HepG2 (cell line): ENCODE results near the gene TGIF1. TPM values are rescaled to one million over a fixed set of nuclear protein-coding genes. Genes with fewer than 3 reads are reported as not detected.

ENCODE experiments used
- ARHGAP35 ChIP-seq: sonication (generic); formaldehyde crosslinking; IDR thresholded peaks from 2 replicates; pipeline ENCODE4 v1.9.0; 2022; ENCODE audit warnings: mild to moderate bottlenecking, inconsistent platforms, moderate library complexity, missing genetic modification reagents, borderline replicate concordance
- CBX5 ChIP-seq: sonication (generic); formaldehyde crosslinking; IDR thresholded peaks from 2 replicates; pipeline ENCODE4 v1.4.0; 2020; ENCODE audit warnings: missing genetic modification reagents, borderline replicate concordance
- DMAP1 ChIP-seq: IDR thresholded peaks from 2 replicates; pipeline ENCODE4 v1.6.1; 2016
- IKZF1 ChIP-seq: fragments of 450-650 bp; IDR thresholded peaks from 2 replicates; pipeline ENCODE4 v1.7.1; 2016
- IRX3 ChIP-seq: sonication (generic); formaldehyde crosslinking; IDR thresholded peaks from 2 replicates; pipeline ENCODE4 v1.8.1; 2023; ENCODE audit warnings: mild to moderate bottlenecking, low read depth, missing genetic modification reagents, borderline replicate concordance
- NFE2L2 ChIP-seq: fragments of 150-350 bp; IDR thresholded peaks from 2 replicates; pipeline ENCODE4 v1.6.1; 2014; ENCODE audit warnings: low read length
- NFYC ChIP-seq: IDR thresholded peaks from 2 replicates; pipeline ENCODE4 v1.6.1; 2016; ENCODE audit warnings: missing genetic modification reagents, missing compliant biosample characterization
- NR3C1 ChIP-seq: sonication (generic); formaldehyde crosslinking; IDR thresholded peaks from 2 replicates; pipeline ENCODE4 v1.4.0; 2020; ENCODE audit warnings: missing genetic modification reagents
- POGZ ChIP-seq: sonication (generic); formaldehyde crosslinking; IDR thresholded peaks from 2 replicates; pipeline ENCODE4 v1.4.0; 2020; ENCODE audit warnings: mild to moderate bottlenecking, missing genetic modification reagents
- POLR2AphosphoS5 ChIP-seq: IDR thresholded peaks from 2 replicates; pipeline ENCODE4 v1.6.1; 2012; ENCODE audit warnings: low read depth, low read length
- RFXANK ChIP-seq: IDR thresholded peaks from 2 replicates; pipeline ENCODE4 v1.6.1; 2016
- SALL1 ChIP-seq: sonication (generic); formaldehyde crosslinking; IDR thresholded peaks from 2 replicates; pipeline ENCODE4 v1.8.0; 2022; ENCODE audit warnings: mild to moderate bottlenecking, missing genetic modification reagents
- ZNF230 ChIP-seq: sonication (generic); formaldehyde crosslinking; IDR thresholded peaks from 2 replicates; pipeline ENCODE4 v1.4.0; 2020; ENCODE audit warnings: mild to moderate bottlenecking, missing genetic modification reagents
- ZNF326 ChIP-seq: sonication (generic); formaldehyde crosslinking; IDR thresholded peaks from 2 replicates; pipeline ENCODE4 v1.4.0; 2020; ENCODE audit warnings: missing genetic modification reagents, borderline replicate concordance
- ZNF382 ChIP-seq: sonication (generic); formaldehyde crosslinking; IDR thresholded peaks from 2 replicates; pipeline ENCODE4 v1.5.0; 2020; ENCODE audit warnings: missing genetic modification reagents, mild to moderate bottlenecking, borderline replicate concordance
- ZNF44 ChIP-seq: sonication (generic); formaldehyde crosslinking; IDR thresholded peaks from 2 replicates; pipeline ENCODE4 v1.5.1; 2020; ENCODE audit warnings: mild to moderate bottlenecking, missing genetic modification reagents
- ZNF557 ChIP-seq: sonication (generic); formaldehyde crosslinking; IDR thresholded peaks from 2 replicates; pipeline ENCODE4 v1.4.0; 2020; ENCODE audit warnings: missing genetic modification reagents
- polyA plus RNA-seq, 8 experiments: library from polyadenylated mRNA; depleted of rRNA in 3 of 8; stranded (reverse) in 7 of 8; unstranded in 1 of 8; fragments of >200 nt; fragmentation: Illumina TruSeq in 4 of 8; extraction: Trizol in 4 of 8; gene quantifications; 2 replicates each; pipeline versions ENCODE4 v1.2.1 to v1.2.3, GENCODE V29; 2011 to 2016; ENCODE audit warnings: low read depth in 4 of 8, missing spikeins in 1 of 8, mixed read lengths in 1 of 8; ENCODE audit not compliant: insufficient read depth in 1 of 8
- total RNA-seq, 5 experiments: library from RNA; depleted of rRNA; stranded (reverse); fragments of >200 nt; fragmentation: Illumina TruSeq; extraction: Trizol; gene quantifications; 2 replicates each; pipeline ENCODE4 v1.2.3, GENCODE V29; 2016; ENCODE audit warnings: low read depth in 1 of 5
- TF ChIP-seq, protein P1 (sequence below), 2 experiments: sonication (generic) in 1 of 2; formaldehyde crosslinking in 1 of 2; IDR thresholded peaks; 2 replicates each; pipeline versions ENCODE4 v1.4.0 to v1.6.1; 2016 to 2020; ENCODE audit warnings: borderline replicate concordance in 1 of 2, low read depth in 1 of 2, mild to moderate bottlenecking in 1 of 2, missing genetic modification reagents in 1 of 2
- TF ChIP-seq, protein P2 (sequence below): sonication (generic); formaldehyde crosslinking; IDR thresholded peaks from 2 replicates; pipeline ENCODE4 v1.8.0; 2022; ENCODE audit warnings: mild to moderate bottlenecking, missing genetic modification reagents; ENCODE audit not compliant: insufficient replicate concordance
- TF ChIP-seq, protein P3 (sequence below): sonication (generic); formaldehyde crosslinking; IDR thresholded peaks from 2 replicates; pipeline ENCODE4 v1.5.0; 2020; ENCODE audit warnings: mild to moderate bottlenecking, missing genetic modification reagents, borderline replicate concordance

The TGIF1 gene
- total and polyA plus RNA-seq, 2 of the 13 experiments (the other 11 are each of a cell fraction or from before 2014, with no cell fraction given), result 50.0 to 76.1 TPM

DNA sequence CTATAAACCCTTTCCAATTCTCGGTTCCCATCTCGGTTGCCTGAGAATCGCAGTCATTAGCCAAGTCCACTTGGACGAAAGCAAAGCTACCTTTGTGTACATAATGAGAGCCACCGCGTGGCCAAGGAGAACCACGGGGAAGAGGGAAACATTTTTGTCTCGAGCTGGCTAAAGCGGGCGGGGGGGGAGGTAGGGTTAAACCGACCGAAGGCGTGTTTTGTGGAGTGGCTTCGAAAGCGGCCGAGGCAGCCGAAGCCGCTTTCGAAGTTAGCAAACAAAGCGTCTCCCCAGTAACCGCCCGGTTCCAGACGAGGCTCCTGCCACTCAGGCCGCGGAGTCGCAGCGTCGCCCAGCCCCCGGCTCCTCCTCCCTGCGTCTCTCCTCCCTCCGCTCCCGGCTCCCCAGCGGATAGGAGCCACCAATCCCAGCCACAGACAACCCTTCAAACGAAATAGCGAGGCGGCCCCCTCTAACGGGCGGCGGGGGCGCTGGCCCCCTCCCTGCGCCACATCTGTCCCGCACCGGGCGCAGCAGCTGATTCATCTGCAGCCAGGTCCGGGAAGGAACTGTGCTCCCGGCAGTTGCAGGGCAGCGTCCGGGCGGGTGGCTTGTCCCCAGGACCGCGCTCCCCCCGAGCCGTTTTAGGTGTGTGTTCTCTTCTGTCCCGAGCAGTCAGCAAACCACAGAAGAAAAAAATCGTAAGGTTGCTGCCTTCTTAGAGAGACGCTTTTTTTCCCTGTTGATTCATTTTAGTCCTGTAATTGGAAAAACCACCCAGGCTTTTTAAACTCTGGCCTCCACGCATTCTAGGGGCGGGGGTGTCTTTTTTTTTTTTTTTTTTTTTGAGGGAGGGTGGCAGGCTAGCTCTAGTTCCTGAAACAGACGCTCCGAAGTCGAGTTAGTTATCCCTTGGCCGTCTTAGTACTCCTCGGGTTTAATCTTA lies 1.8 kb upstream of the TGIF1 start (continued):
- TF ChIP-seq, protein P1, sequence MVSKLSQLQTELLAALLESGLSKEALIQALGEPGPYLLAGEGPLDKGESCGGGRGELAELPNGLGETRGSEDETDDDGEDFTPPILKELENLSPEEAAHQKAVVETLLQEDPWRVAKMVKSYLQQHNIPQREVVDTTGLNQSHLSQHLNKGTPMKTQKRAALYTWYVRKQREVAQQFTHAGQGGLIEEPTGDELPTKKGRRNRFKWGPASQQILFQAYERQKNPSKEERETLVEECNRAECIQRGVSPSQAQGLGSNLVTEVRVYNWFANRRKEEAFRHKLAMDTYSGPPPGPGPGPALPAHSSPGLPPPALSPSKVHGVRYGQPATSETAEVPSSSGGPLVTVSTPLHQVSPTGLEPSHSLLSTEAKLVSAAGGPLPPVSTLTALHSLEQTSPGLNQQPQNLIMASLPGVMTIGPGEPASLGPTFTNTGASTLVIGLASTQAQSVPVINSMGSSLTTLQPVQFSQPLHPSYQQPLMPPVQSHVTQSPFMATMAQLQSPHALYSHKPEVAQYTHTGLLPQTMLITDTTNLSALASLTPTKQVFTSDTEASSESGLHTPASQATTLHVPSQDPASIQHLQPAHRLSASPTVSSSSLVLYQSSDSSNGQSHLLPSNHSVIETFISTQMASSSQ (IDR thresholded peaks at IDR 0.05; ENCODE audit: low read depth), result peak; percentile 49
- TF ChIP-seq, protein P1 (CRISPR knock-in tag; IDR thresholded peaks at IDR 0.05; ENCODE audit: borderline replicate concordance), result no peak; the same call in 1 of the 2 replicates
- no peak for TF ChIP-seq ARHGAP35
- TF ChIP-seq ZNF326, result no peak
- TF ChIP-seq DMAP1, result peak; percentile 88
- TF ChIP-seq IKZF1, result no peak
- TF ChIP-seq, protein P2, sequence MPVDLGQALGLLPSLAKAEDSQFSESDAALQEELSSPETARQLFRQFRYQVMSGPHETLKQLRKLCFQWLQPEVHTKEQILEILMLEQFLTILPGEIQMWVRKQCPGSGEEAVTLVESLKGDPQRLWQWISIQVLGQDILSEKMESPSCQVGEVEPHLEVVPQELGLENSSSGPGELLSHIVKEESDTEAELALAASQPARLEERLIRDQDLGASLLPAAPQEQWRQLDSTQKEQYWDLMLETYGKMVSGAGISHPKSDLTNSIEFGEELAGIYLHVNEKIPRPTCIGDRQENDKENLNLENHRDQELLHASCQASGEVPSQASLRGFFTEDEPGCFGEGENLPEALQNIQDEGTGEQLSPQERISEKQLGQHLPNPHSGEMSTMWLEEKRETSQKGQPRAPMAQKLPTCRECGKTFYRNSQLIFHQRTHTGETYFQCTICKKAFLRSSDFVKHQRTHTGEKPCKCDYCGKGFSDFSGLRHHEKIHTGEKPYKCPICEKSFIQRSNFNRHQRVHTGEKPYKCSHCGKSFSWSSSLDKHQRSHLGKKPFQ (CRISPR knock-in tag), result no peak
- TF ChIP-seq ZNF382 (CRISPR knock-in tag), result no peak
- TF ChIP-seq, protein P3, sequence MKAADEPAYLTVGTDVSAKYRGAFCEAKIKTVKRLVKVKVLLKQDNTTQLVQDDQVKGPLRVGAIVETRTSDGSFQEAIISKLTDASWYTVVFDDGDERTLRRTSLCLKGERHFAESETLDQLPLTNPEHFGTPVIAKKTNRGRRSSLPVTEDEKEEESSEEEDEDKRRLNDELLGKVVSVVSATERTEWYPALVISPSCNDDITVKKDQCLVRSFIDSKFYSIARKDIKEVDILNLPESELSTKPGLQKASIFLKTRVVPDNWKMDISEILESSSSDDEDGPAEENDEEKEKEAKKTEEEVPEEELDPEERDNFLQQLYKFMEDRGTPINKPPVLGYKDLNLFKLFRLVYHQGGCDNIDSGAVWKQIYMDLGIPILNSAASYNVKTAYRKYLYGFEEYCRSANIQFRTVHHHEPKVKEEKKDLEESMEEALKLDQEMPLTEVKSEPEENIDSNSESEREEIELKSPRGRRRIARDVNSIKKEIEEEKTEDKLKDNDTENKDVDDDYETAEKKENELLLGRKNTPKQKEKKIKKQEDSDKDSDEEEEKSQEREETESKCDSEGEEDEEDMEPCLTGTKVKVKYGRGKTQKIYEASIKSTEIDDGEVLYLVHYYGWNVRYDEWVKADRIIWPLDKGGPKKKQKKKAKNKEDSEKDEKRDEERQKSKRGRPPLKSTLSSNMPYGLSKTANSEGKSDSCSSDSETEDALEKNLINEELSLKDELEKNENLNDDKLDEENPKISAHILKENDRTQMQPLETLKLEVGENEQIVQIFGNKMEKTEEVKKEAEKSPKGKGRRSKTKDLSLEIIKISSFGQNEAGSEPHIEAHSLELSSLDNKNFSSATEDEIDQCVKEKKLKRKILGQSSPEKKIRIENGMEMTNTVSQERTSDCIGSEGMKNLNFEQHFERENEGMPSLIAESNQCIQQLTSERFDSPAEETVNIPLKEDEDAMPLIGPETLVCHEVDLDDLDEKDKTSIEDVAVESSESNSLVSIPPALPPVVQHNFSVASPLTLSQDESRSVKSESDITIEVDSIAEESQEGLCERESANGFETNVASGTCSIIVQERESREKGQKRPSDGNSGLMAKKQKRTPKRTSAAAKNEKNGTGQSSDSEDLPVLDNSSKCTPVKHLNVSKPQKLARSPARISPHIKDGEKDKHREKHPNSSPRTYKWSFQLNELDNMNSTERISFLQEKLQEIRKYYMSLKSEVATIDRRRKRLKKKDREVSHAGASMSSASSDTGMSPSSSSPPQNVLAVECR, result peak; percentile 80; the same call in 1 of the 2 replicates
- TF ChIP-seq NFE2L2, result no peak
- TF ChIP-seq IRX3, result no peak
- peak; percentile 71 for TF ChIP-seq NFYC (CRISPR knock-in tag)
- TF ChIP-seq POGZ (CRISPR knock-in tag), result peak; percentile 94
- TF ChIP-seq RFXANK, result no peak
- TF ChIP-seq ZNF230, result no peak
- 0 out of 2 replicates have a peak, but pooled peaks have one; percentile 66 for TF ChIP-seq ZNF557 (CRISPR knock-in tag)
- TF ChIP-seq CBX5, result peak; percentile 14; the same call in 1 of the 2 replicates
- TF ChIP-seq POLR2AphosphoS5, result peak; percentile 66
- peak; percentile 93 for TF ChIP-seq SALL1
- TF ChIP-seq ZNF44 (CRISPR knock-in tag), result no peak
- TF ChIP-seq NR3C1 (CRISPR knock-in tag), result no peak
